Colonic mucosa (tissue), 4 donors: ENCODE data around the gene MBD3. TPM values are rescaled to one million over a fixed set of nuclear protein-coding genes. Genes with fewer than 3 reads are reported as not detected.
"Not testable (repeated sequence)": the region's sequence is repeated elsewhere in the genome, so short reads cannot be mapped to it uniquely, and the experiment has no call there.

ENCODE experiments used
- DNase-seq: peaks from one replicate; pipeline ENCODE4 v3.0.0-alpha.2; 2020
- H3K27ac ChIP-seq: fragments of 200-600 bp; one replicate; pipeline ENCODE4 v1.8.0; 2021
- H3K27me3 ChIP-seq: fragments of 200-600 bp; one replicate; pipeline ENCODE4 v1.8.0; 2021
- H3K36me3 ChIP-seq: fragments of 200-600 bp; one replicate; pipeline ENCODE4 v1.8.0; 2021
- H3K4me1 ChIP-seq: fragments of 200-600 bp; one replicate; pipeline ENCODE4 v1.8.0; 2021; ENCODE audit warnings: mild to moderate bottlenecking
- H3K4me3 ChIP-seq: fragments of 200-600 bp; one replicate; pipeline ENCODE4 v1.8.0; 2021
- H3K9ac ChIP-seq, 2 donors: one replicate each; pipeline ENCODE4 v1.7.0; 2013; ENCODE audit warnings: control low read depth in 2 of 2, low read depth in 2 of 2, low read length in 2 of 2
- H3K9me3 ChIP-seq: fragments of 200-600 bp; one replicate; pipeline ENCODE4 v1.8.0; 2021
- intact Hi-C: fragments of 100-400 bp; cut with DNase I; formaldehyde crosslinking; loops from one replicate; pipeline ENCODE4 v1.14.1; 2022
- total RNA-seq, 2 donors: library from RNA; stranded (reverse); fragmentation: NEBNext Ultra II Directional in 1 of 2; extraction: Animal tissue kit (Norgen Biotek cat#: 25700) in 1 of 2; gene quantifications; one replicate each; pipeline ENCODE4 v1.2.1, GENCODE V29; 2021
- TF ChIP-seq, protein P1 (sequence below): fragments of 200-600 bp; IDR thresholded peaks from one replicate; pipeline ENCODE4 v1.8.0; 2022; ENCODE audit warnings: antibody characterized with exemption, mild to moderate bottlenecking
- donor health status: healthy.
- donor health status: DM: no; HTN: no; CAD: no.
- donor health status: DM: no; HTN: no; CAD: no.

Gene MBD3
- total RNA-seq, 2 donors from 2014 or later: 44.9 to 109 TPM

DNA sequence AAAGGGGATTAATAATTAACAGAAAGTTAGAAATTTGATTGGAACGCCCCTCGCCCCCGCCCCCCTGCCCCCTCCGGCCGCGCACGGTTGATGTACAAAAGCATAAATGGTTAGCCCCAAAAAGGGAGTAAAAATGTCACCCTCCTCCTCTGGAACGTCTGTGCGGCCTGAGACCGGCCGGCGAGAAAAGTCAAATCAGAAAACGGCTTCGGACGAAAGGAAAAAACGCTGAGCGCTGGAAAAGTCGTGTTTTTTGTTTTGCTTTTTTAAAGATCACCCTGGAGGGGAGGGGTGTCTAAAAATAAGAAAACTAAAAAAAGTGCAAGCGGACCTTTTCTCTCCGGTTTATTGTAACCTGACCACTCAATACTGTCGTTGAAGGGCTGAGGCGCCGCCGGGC lies 37.7 kb downstream of the MBD3 start:
- intact Hi-C loops: no loop called here
- TF ChIP-seq, protein P1, sequence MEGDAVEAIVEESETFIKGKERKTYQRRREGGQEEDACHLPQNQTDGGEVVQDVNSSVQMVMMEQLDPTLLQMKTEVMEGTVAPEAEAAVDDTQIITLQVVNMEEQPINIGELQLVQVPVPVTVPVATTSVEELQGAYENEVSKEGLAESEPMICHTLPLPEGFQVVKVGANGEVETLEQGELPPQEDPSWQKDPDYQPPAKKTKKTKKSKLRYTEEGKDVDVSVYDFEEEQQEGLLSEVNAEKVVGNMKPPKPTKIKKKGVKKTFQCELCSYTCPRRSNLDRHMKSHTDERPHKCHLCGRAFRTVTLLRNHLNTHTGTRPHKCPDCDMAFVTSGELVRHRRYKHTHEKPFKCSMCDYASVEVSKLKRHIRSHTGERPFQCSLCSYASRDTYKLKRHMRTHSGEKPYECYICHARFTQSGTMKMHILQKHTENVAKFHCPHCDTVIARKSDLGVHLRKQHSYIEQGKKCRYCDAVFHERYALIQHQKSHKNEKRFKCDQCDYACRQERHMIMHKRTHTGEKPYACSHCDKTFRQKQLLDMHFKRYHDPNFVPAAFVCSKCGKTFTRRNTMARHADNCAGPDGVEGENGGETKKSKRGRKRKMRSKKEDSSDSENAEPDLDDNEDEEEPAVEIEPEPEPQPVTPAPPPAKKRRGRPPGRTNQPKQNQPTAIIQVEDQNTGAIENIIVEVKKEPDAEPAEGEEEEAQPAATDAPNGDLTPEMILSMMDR: no peak
- H3K36me3 ChIP-seq: no peaks in the 10 kb centered on the region

DNA sequence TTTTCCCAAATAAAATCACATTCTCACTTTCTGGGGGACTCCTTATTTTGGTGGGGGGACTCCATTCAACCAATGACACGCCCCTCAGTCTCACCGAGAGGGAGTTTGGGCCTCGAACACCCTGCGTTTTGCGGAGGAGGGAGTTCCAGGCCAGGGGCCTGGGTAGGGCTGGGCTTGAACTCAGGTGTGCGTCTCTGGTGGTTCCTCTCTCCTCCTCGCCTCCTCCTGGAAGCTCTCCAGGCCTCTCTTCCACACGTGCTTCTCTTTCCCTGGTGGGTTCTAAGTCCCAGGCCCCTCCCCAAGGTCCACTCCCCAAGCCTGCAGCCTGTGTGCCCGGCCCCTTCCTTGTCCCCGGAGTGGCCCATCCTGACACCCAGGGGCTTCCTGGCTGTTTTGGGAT lies 39.2 kb downstream of the MBD3 start:
- Histone ChIP-seq H3K9ac (no peak overlapping the region), H3K36me3 (no peaks in the 10 kb centered on the region), H3K9me3 (no peaks in the 10 kb centered on the region), H3K27me3 (no peaks in the 10 kb centered on the region), H3K4me1 (no peaks in the 10 kb centered on the region), H3K27ac (no peak overlapping the region), H3K4me3 (no peak overlapping the region)
- TF ChIP-seq, protein P1: no peak
- intact Hi-C loops: no loop called here
- DNase-seq: no peak

More for the DNA sequence above, 37.7 kb downstream of the MBD3 start:
- Histone ChIP-seq H3K4me1 (no peaks in the 10 kb centered on the region), H3K9ac (no peak overlapping the region), H3K27me3 (no peaks in the 10 kb centered on the region), H3K9me3 (no peaks in the 10 kb centered on the region), H3K4me3 (no peak overlapping the region), H3K27ac (no peak overlapping the region)
- DNase-seq: no peak

DNA sequence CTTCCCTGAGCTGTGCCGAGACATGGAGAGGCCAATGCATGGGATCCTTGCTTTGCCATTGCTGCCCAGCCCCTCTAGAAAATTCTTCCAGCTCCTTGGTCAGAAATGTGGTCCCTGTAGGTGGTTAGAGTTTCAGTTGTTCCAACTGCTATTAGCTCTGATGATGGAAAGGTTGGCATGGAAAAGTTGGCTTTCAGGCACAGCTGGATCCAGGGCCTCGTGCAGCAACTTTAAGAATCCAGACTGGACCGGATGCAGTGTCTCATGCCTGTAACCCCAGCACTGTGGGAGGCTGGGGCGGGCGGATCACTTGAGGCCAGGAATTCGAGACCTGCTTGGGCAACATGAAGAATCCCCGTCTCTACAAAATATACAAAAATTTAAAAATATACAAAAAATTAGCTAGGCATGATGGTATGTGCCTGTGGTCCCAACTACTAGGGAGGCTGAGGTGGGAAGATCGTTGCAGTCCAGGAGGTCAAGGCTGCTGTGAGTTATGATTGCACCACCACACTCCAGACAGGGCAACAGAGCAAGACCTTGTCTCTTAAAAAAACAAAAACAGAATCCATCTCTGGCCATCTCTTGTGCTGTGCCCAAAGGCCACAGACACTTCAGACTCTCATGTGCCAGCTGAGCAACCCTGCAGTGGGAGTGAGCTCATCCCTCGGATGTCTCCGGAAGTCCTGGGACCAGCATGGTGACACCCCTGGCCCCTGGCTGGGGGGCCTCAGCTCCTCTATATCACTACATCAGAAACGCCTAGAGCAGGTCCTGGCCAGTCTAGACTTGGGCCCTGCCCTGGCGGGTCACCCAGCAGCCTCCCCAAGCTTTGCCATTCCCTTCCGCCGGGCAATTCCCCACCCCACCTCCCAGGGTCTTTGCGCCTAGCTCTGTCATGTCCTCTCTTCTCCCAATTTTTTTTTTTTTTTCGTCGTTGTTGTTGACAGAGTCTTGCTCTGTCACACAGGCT lies 41.3 kb downstream of the MBD3 start:
- intact Hi-C loops: no loop called here

GRCh38 chr19:1549332-1549945 lies 43.2 kb downstream of the MBD3 start:
- no peak overlapping the region for H3K27ac ChIP-seq
- H3K36me3 ChIP-seq: no peaks in the 10 kb centered on the region
- H3K9ac ChIP-seq: no peak overlapping the region
- H3K27me3 ChIP-seq: no peaks in the 10 kb centered on the region
- no peak overlapping the region for H3K4me3 ChIP-seq
- H3K9me3 ChIP-seq: no peaks in the 10 kb centered on the region
- DNase-seq: no peak
- no peaks in the 10 kb centered on the region for H3K4me1 ChIP-seq
- intact Hi-C loops: no loop called here
- TF ChIP-seq, protein P1: no peak

More for the DNA sequence above, 41.3 kb downstream of the MBD3 start:
- TF ChIP-seq, protein P1: no peak
- no peaks in the 10 kb centered on the region for H3K27me3 ChIP-seq
- no peak overlapping the region for H3K27ac ChIP-seq
- H3K4me3 ChIP-seq: no peak overlapping the region
- no peak for DNase-seq
- no peaks in the 10 kb centered on the region for H3K4me1 ChIP-seq
- no peaks in the 10 kb centered on the region for H3K36me3 ChIP-seq
- no peak overlapping the region for H3K9ac ChIP-seq
- H3K9me3 ChIP-seq: no peaks in the 10 kb centered on the region

GRCh38 chr19:1540365-1540925 lies 52.2 kb downstream of the MBD3 start:
- intact Hi-C loops: no loop called here
- H3K9ac ChIP-seq: no peak overlapping the region
- H3K36me3 ChIP-seq: no peaks in the 10 kb centered on the region
- TF ChIP-seq, protein P1: no peak
- no peaks in the 10 kb centered on the region for H3K9me3 ChIP-seq
- H3K27me3 ChIP-seq: no peaks in the 10 kb centered on the region
- DNase-seq: no peak
- H3K4me3 ChIP-seq: no peak overlapping the region
- no peak overlapping the region for H3K27ac ChIP-seq
- H3K4me1 ChIP-seq: no peaks in the 10 kb centered on the region

- H3K27ac ChIP-seq, H3K4me3 ChIP-seq, DNase-seq, H3K9me3 ChIP-seq, H3K36me3 ChIP-seq, H3K4me1 ChIP-seq, H3K9ac ChIP-seq, H3K27me3 ChIP-seq, intact Hi-C loops: not testable (repeated sequence)
Observed at GRCh38 chr19:1539749-1540148, 52.9 kb downstream of the MBD3 start.
